ENCODE measurements around the gene ASF1A. TPM values are rescaled to one million over a fixed set of nuclear protein-coding genes. Genes with fewer than 3 reads are reported as not detected.

The ASF1A gene
- total RNA-seq, 2 donors from 2014 or later: 15.2 to 18.0 TPM

DNA sequence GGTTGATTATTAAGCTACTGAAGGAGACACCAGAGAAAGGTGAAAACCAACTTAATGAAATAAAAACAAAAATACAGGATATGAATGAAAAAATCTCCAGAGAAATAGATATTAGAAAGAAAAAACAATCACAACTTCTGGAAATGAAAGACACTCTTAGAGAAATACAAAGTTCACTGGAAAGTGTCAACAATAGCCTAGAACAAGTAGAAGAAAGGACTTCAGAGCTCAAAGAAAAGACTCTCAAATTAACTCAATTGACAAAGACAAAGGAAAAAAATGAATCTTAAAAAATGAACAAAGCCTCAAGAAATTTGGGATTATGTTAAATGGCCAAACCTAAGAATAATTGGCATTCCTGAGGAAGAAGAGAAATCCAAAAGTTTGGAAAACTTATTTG lies 51.3 kb downstream of the ASF1A start:
- intact Hi-C loops (cut with DNase I): no loop called here
- no peak for DNase-seq (ENCODE audit: low spot score)

DNA sequence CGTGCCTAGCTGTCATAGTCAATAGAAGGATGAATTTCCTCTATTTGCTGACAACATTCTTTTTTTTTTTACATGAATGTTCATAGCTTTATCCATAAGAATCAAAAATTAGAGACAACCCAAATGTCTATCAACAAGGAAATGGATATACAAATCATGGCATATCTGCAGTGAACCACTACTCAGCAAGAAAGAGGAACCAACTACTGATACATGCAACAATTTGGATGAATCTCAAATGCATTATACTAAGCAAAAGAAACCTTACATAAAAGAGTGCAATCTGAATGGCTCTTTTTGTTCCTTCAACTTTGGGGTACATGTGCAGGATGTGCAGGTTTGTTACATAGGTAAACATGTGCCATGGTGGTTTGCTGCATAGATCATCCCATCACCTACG lies 58.7 kb downstream of the ASF1A start:
- intact Hi-C loops (cut with DNase I): no loop called here
- no peak for DNase-seq (ENCODE audit: low spot score)

DNA sequence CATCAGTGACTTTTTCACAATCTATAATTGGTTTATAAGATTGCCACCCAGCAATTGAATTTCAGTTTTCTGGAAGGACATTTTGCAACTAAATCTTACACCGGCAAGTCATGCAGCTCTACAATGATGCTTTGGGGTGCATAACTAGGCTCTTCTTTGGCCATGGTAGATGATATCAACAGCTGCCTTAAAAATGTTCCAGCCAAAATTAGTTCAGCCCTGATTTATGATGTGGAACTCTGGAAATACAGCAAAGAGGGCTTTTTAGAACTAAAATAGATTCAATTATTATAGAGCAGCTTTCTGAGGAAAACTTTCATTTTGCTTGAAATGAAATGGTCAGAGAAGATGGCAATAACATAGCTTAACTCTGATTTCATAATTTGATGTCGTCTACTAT lies 59.4 kb downstream of the ASF1A start:
- intact Hi-C loops (cut with DNase I): no loop called here
- DNase-seq (ENCODE audit: low spot score): no peak

Other genes starting within 250 kb of the ASF1A start
- 10 to 100 TPM; 14.0 to 15.4 TPM for gene CEP85L, start 242.6 kb upstream of the ASF1A start, total RNA-seq
- gene MCM9, start 41.0 kb downstream of the ASF1A start, total RNA-seq: 10 to 100 TPM; 10.3 to 12.3 TPM
- gene FAM184A, start 184.5 kb downstream of the ASF1A start, total RNA-seq: 1 to 10 TPM; 4.5 to 5.9 TPM

All from posterior vena cava (tissue), 2 donors.